IMR-90 (cell line): ENCODE data around the gene WDR62. TPM values are rescaled to one million over a fixed set of nuclear protein-coding genes. Genes with fewer than 3 reads are reported as not detected.

Experiments used
- ATAC-seq: fragments of 200-7000 bp; cut with Tn5 transposase; 2 replicates; pipeline ENCODE4 v1.9.1; 2020; ENCODE audit warnings: low read depth, mild to moderate bottlenecking, moderate library complexity
- BruUV-seq: library from RNA; stranded (reverse); fragments of 400-500 nt; replicated peaks from 2 replicates; lab custom pipeline; 2021; lab: Mats Ljungman, UMichigan
- CTCF ChIA-PET: fragments of 300-600 bp; formaldehyde crosslinking; extraction: SDS; loops from one replicate; lab custom pipeline; 2021; ENCODE audit warnings: antibody characterized with exemption; lab: Yijun Ruan, JAX
- POLR2A ChIA-PET: fragments of 300-600 bp; sonication (Branson Sonifier 250); formaldehyde crosslinking; loops from one replicate; lab custom pipeline; 2022; ENCODE audit warnings: antibody characterized with exemption; ENCODE audit not compliant: unreplicated experiment; lab: Charles Lee
- DNase-seq: peaks from one replicate; pipeline ENCODE4 v3.0.0; 2013
- H2AFZ ChIP-seq: replicated peaks from 2 replicates; pipeline ENCODE3; 2013; ENCODE audit warnings: low read length, mild to moderate bottlenecking; ENCODE audit not compliant: poor library complexity
- H2AK5ac ChIP-seq: 2 replicates; pipeline ENCODE4 v1.6.1; 2013; ENCODE audit warnings: low read depth, low read length, inconsistent platforms
- H2AK9ac ChIP-seq: replicated peaks from 2 replicates; pipeline ENCODE3; 2013; ENCODE audit warnings: mild to moderate bottlenecking, low read depth, low read length, moderate library complexity; ENCODE audit not compliant: poor library complexity
- H2BK120ac ChIP-seq: 2 replicates; pipeline ENCODE4 v1.6.1; 2013; ENCODE audit warnings: low read depth, low read length, inconsistent platforms
- H2BK15ac ChIP-seq: 3 replicates; pipeline ENCODE4 v1.6.1; 2013; ENCODE audit warnings: low read depth, low read length, inconsistent platforms
- H2BK20ac ChIP-seq: 2 replicates; pipeline ENCODE4 v1.6.1; 2013; ENCODE audit warnings: low read depth, mild to moderate bottlenecking, inconsistent platforms, low read length, moderate library complexity
- H2BK5ac ChIP-seq: 2 replicates; pipeline ENCODE4 v1.6.1; 2013; ENCODE audit warnings: mild to moderate bottlenecking, low read depth, low read length, inconsistent platforms; ENCODE audit not compliant: poor library complexity, severe bottlenecking
- H3K14ac ChIP-seq: replicated peaks from 2 replicates; pipeline ENCODE4 v1.6.1; 2013; ENCODE audit warnings: low read depth, low read length, inconsistent platforms
- H3K18ac ChIP-seq: 2 replicates; pipeline ENCODE4 v1.6.1; 2013; ENCODE audit warnings: low read depth, low read length, control low read depth
- H3K23ac ChIP-seq: 2 replicates; pipeline ENCODE4 v1.6.1; 2013; ENCODE audit warnings: low read depth, low read length, inconsistent platforms
- H3K27ac ChIP-seq: 2 replicates; pipeline ENCODE4 v1.5.1; 2013; ENCODE audit warnings: mild to moderate bottlenecking, control low read depth, low read length; ENCODE audit not compliant: insufficient read depth
- H3K27me3 ChIP-seq: 2 replicates; pipeline ENCODE4 v1.6.1; 2013; ENCODE audit warnings: low read length; ENCODE audit not compliant: control insufficient read depth, insufficient read depth
- H3K36me3 ChIP-seq: 2 replicates; pipeline ENCODE4 v1.6.1; 2013; ENCODE audit warnings: low read length, mixed read lengths; ENCODE audit not compliant: control insufficient read depth, insufficient read depth
- H3K4ac ChIP-seq: 2 replicates; pipeline ENCODE4 v1.6.1; 2013; ENCODE audit warnings: low read depth, low read length, inconsistent platforms
- H3K4me1 ChIP-seq: 2 replicates; pipeline ENCODE4 v1.6.1; 2013; ENCODE audit warnings: low read length, mixed read lengths; ENCODE audit not compliant: control insufficient read depth, insufficient read depth
- H3K4me2 ChIP-seq: 2 replicates; pipeline ENCODE4 v1.6.1; 2013; ENCODE audit warnings: low read depth, mild to moderate bottlenecking, control low read depth, low read length, moderate library complexity
- H3K4me3 ChIP-seq: 2 replicates; pipeline ENCODE4 v1.5.1; 2013; ENCODE audit warnings: low read depth, mild to moderate bottlenecking, control low read depth, low read length, moderate library complexity; ENCODE audit not compliant: insufficient read depth
- H3K56ac ChIP-seq: 2 replicates; pipeline ENCODE4 v1.6.1; 2013; ENCODE audit warnings: low read length, inconsistent platforms; ENCODE audit not compliant: insufficient read depth; ENCODE audit errors: extremely low read depth
- H3K79me1 ChIP-seq, 2 experiments: 2 replicates each; pipeline ENCODE4 v1.6.1; 2013; ENCODE audit warnings: low read length in 2 of 2, inconsistent platforms in 1 of 2, low read depth in 1 of 2
- H3K9ac ChIP-seq: 2 replicates; pipeline ENCODE4 v1.6.1; 2013; ENCODE audit warnings: low read depth, low read length, control low read depth
- H3K9me1 ChIP-seq: 2 replicates; pipeline ENCODE4 v1.6.1; 2013; ENCODE audit warnings: low read length, inconsistent platforms; ENCODE audit not compliant: insufficient read depth
- H3K9me3 ChIP-seq: 2 replicates; pipeline ENCODE4 v1.6.1; 2013; ENCODE audit warnings: low read length; ENCODE audit not compliant: control insufficient read depth, insufficient read depth
- H4K20me1 ChIP-seq: 2 replicates; pipeline ENCODE4 v1.6.1; 2013; ENCODE audit warnings: low read length, inconsistent platforms; ENCODE audit not compliant: insufficient read depth
- H4K5ac ChIP-seq: 2 replicates; pipeline ENCODE4 v1.6.1; 2013; ENCODE audit warnings: mild to moderate bottlenecking, low read depth, low read length, control low read depth
- H4K8ac ChIP-seq, 2 experiments: 2 replicates each; pipeline ENCODE4 v1.6.1; 2013; ENCODE audit warnings: low read depth in 2 of 2, low read length in 2 of 2, control low read depth in 1 of 2, inconsistent platforms in 1 of 2
- H4K91ac ChIP-seq: 2 replicates; pipeline ENCODE4 v1.6.1; 2013; ENCODE audit warnings: low read depth, low read length, inconsistent platforms; ENCODE audit not compliant: insufficient read depth
- CHD1 ChIP-seq: IDR thresholded peaks from 2 replicates; pipeline ENCODE4 v1.6.1; 2012; ENCODE audit warnings: low read depth, low read length, improper control_type of control experiment
- FOS ChIP-seq: fragments of 150-350 bp; IDR thresholded peaks from 2 replicates; pipeline ENCODE4 v1.6.1; 2016; ENCODE audit warnings: low read depth, low read length
- MAFK ChIP-seq: IDR thresholded peaks from 2 replicates; pipeline ENCODE4 v1.6.1; 2012; ENCODE audit warnings: low read depth, low read length, improper control_type of control experiment
- MAZ ChIP-seq: IDR thresholded peaks from 2 replicates; pipeline ENCODE4 v1.6.1; 2012; ENCODE audit warnings: low read depth, mild to moderate bottlenecking, low read length, improper control_type of control experiment, moderate library complexity, borderline replicate concordance
- MXI1 ChIP-seq: IDR thresholded peaks from 2 replicates; pipeline ENCODE4 v1.6.1; 2012; ENCODE audit warnings: low read depth, mild to moderate bottlenecking, low read length, moderate library complexity, borderline replicate concordance
- NFE2L2 ChIP-seq: fragments of 150-350 bp; IDR thresholded peaks from 2 replicates; pipeline ENCODE4 v1.6.1; 2016; ENCODE audit warnings: low read depth, mild to moderate bottlenecking, low read length
- RAD21 ChIP-seq: IDR thresholded peaks from 2 replicates; pipeline ENCODE4 v1.6.1; 2012; ENCODE audit warnings: low read length, improper control_type of control experiment
- RFX5 ChIP-seq: IDR thresholded peaks from 2 replicates; pipeline ENCODE4 v1.8.0; 2012; ENCODE audit warnings: low read depth, mild to moderate bottlenecking, low read length, moderate library complexity
- SMC3 ChIP-seq: fragments of 150-350 bp; IDR thresholded peaks from 2 replicates; pipeline ENCODE4 v1.6.1; 2016; ENCODE audit warnings: low read depth, mild to moderate bottlenecking, antibody characterized with exemption, low read length, moderate library complexity
- WGBS, 2 experiments: methylation state at CpG; one replicate each; pipeline versions ENCODE4 v1.1.5 to v1.1.7; 2013; ENCODE audit warnings: missing lambda C conversion rate in 2 of 2; ENCODE audit not compliant: insufficient read length in 1 of 2; ENCODE audit errors: extremely low coverage in 2 of 2; 5-methylcytosine and 5-hydroxymethylcytosine counted together
- dilution Hi-C: fragments of 300-500 bp; cut with HindIII; formaldehyde crosslinking; loops from one replicate; pipeline ENCODE4 v1.14.3; 2018; ENCODE audit warnings: low sequenced_read_pairs; ENCODE audit not compliant: unreplicated experiment
- in situ Hi-C: fragments of 300-500 bp; cut with MboI; formaldehyde crosslinking; loops from 3 replicates; pipeline ENCODE4 v1.14.3; 2019; ENCODE audit warnings: low sequenced_read_pairs, inconsistent platforms, mixed read lengths
- intact Hi-C: fragments of 100-400 bp; cut with micrococcal nuclease; formaldehyde crosslinking; loops from 2 replicates; pipeline ENCODE4 v1.10.0; 2022
- polyA plus RNA-seq, 3 experiments: library from polyadenylated mRNA; depleted of rRNA; stranded (reverse); fragments of >200 nt; gene quantifications; 2 replicates each; pipeline ENCODE4 v1.2.3, GENCODE V29; 2012; ENCODE audit warnings: low replicate concordance in 1 of 3
- total RNA-seq: library from RNA; depleted of rRNA; stranded (reverse); fragments of >200 nt; gene quantifications from 2 replicates; pipeline ENCODE4 v1.2.3, GENCODE V29; 2012
- TF ChIP-seq, protein P1 (sequence below): fragments of 150-350 bp; IDR thresholded peaks from 2 replicates; pipeline ENCODE4 v1.6.1; 2017; ENCODE audit warnings: mild to moderate bottlenecking, antibody characterized with exemption, low read length, low read depth
- TF ChIP-seq, protein P2 (sequence below): conservative IDR thresholded peaks from 2 replicates; pipeline ENCODE4 v1.5.1; 2012; ENCODE audit warnings: mild to moderate bottlenecking, low read depth, low read length, improper control_type of control experiment
- TF ChIP-seq, protein P3 (sequence below): fragments of 150-350 bp; IDR thresholded peaks from 2 replicates; pipeline ENCODE4 v1.6.1; 2016; ENCODE audit warnings: low read depth, mild to moderate bottlenecking, low read length, moderate library complexity, borderline replicate concordance

The WDR62 gene
- total and polyA plus RNA-seq, 2 of the 4 experiments (the other 2 are of a cell fraction), result 4.5 to 7.0 TPM

DNA sequence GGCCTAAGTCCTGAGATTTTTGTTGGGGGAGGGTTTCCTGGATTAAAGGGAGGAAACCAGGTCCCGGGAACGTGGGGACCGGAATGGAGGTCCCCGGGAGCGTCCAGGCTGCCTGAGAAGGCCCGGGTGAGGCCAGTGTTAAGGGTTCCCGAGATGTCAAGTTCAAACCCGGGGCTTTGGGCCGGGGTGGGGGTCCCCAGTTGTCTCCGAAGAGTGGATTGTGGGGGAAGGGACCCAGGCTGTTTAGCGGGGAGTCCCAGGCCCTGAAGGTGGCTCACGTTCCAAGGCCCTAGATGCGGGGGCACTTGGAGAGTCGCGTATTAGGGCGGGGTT is 97.3 kb downstream of the WDR62 start:
- in situ Hi-C loops (no loop called here), dilution Hi-C loops (no loop called here), intact Hi-C loops (no loop called here)
- Histone ChIP-seq H3K27me3 (no peaks in the 10 kb centered on the region), H2AFZ (peak overlapping the region; percentile 51), H3K9me1 (no peaks in the 10 kb centered on the region; the same call in 1 of the 2 replicates), H3K9ac (no peak overlapping the region), H4K8ac (peak overlapping the region in 1 of 2 experiments; percentile 13; a peak in 1 of 4 replicates), H2AK5ac (no peak overlapping the region), H2BK120ac (no peak overlapping the region), H4K20me1 (peaks cover 10% of the 10 kb centered on the region), H3K27ac (no peak overlapping the region), H3K23ac (no peak overlapping the region), H4K5ac (no peak overlapping the region; the same call in 1 of the 2 replicates), H3K9me3 (no peaks in the 10 kb centered on the region), H2BK15ac (no peak overlapping the region), H3K4me3 (0 out of 2 replicates have a peak overlapping the region, but pooled peaks have one; percentile 1), H3K4me1 (peaks cover 6% of the 10 kb centered on the region; the same call in 1 of the 2 replicates), H3K4me2 (no peak overlapping the region; the same call in 1 of the 2 replicates), H3K18ac (no peak overlapping the region), H3K56ac (no peak overlapping the region), H4K91ac (no peak overlapping the region), H2BK20ac (no peak overlapping the region), H3K14ac (no peak overlapping the region), H2AK9ac (no peak overlapping the region), H2BK5ac (no peak overlapping the region), H3K79me1 (peaks cover 4 to 32% of the 10 kb centered on the region in 2 experiments; a peak in 2 of 4 replicates), H3K4ac (no peak overlapping the region), H3K36me3 (peaks cover 33% of the 10 kb centered on the region)
- no TSS peak for BruUV-seq
- no peak for DNase-seq
- TF ChIP-seq, protein P1, sequence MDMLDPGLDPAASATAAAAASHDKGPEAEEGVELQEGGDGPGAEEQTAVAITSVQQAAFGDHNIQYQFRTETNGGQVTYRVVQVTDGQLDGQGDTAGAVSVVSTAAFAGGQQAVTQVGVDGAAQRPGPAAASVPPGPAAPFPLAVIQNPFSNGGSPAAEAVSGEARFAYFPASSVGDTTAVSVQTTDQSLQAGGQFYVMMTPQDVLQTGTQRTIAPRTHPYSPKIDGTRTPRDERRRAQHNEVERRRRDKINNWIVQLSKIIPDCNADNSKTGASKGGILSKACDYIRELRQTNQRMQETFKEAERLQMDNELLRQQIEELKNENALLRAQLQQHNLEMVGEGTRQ, result no peak
- TF ChIP-seq MAZ (no peak), SMC3 (no peak), RAD21 (no peak), MXI1 (no peak), FOS (no peak), RFX5 (no peak), CHD1 (no peak), NFE2L2 (no peak), MAFK (no peak)
- TF ChIP-seq, protein P2, sequence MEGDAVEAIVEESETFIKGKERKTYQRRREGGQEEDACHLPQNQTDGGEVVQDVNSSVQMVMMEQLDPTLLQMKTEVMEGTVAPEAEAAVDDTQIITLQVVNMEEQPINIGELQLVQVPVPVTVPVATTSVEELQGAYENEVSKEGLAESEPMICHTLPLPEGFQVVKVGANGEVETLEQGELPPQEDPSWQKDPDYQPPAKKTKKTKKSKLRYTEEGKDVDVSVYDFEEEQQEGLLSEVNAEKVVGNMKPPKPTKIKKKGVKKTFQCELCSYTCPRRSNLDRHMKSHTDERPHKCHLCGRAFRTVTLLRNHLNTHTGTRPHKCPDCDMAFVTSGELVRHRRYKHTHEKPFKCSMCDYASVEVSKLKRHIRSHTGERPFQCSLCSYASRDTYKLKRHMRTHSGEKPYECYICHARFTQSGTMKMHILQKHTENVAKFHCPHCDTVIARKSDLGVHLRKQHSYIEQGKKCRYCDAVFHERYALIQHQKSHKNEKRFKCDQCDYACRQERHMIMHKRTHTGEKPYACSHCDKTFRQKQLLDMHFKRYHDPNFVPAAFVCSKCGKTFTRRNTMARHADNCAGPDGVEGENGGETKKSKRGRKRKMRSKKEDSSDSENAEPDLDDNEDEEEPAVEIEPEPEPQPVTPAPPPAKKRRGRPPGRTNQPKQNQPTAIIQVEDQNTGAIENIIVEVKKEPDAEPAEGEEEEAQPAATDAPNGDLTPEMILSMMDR, result no peak
- TF ChIP-seq, protein P3, sequence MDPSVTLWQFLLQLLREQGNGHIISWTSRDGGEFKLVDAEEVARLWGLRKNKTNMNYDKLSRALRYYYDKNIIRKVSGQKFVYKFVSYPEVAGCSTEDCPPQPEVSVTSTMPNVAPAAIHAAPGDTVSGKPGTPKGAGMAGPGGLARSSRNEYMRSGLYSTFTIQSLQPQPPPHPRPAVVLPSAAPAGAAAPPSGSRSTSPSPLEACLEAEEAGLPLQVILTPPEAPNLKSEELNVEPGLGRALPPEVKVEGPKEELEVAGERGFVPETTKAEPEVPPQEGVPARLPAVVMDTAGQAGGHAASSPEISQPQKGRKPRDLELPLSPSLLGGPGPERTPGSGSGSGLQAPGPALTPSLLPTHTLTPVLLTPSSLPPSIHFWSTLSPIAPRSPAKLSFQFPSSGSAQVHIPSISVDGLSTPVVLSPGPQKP, result no peak
- POLR2A ChIA-PET, result interaction anchor here (0.6 kb wide), 2 partner anchors 257 to 1149 kb away, joined by 3 to 5 read pairs; no protein-coding TSS in a partner anchor
- 26% methylated on average over 6 of the region's 16 CpGs; no CpG with 5 or more reads in 1 of the 2 experiments for WGBS, 2 experiments
- no peak for ATAC-seq
- CTCF ChIA-PET, result no interaction called here
